Activated T-helper 17 cell treated with anti-CD3 and anti-CD28 coated beads, Interleukin-2, amount 50 U/mL, for 72 hours (primary cell): Measurements from ENCODE around the gene ZNF23. TPM values are rescaled to one million over a fixed set of nuclear protein-coding genes. Genes with fewer than 3 reads are reported as not detected.

Experiments used
- ATAC-seq: fragments of 150-1000 bp; cut with Tn5 transposase; replicated peaks from 2 replicates; pipeline ENCODE4 v1.10.0; 2021; ENCODE audit warnings: mild to moderate bottlenecking, moderate library complexity
- H3K27ac Mint-ChIP-seq: one replicate; pipeline ENCODE4 v1.8.0; 2022; ENCODE audit warnings: mixed read lengths
- H3K27me3 Mint-ChIP-seq: one replicate; pipeline ENCODE4 v1.8.0; 2022; ENCODE audit warnings: mixed read lengths
- H3K36me3 Mint-ChIP-seq: one replicate; pipeline ENCODE4 v1.8.0; 2022; ENCODE audit warnings: low read depth, mild to moderate bottlenecking, mixed read lengths
- H3K4me1 Mint-ChIP-seq: one replicate; pipeline ENCODE4 v1.8.0; 2022; ENCODE audit warnings: mixed read lengths
- H3K4me3 Mint-ChIP-seq: one replicate; pipeline ENCODE4 v1.8.0; 2022; ENCODE audit warnings: mild to moderate bottlenecking, mixed read lengths
- H3K9me3 Mint-ChIP-seq: one replicate; pipeline ENCODE4 v1.8.0; 2022; ENCODE audit warnings: mixed read lengths
- total RNA-seq, 2 donors: library from RNA; stranded (reverse); gene quantifications; one replicate each; pipeline ENCODE4 v1.2.3, GENCODE V29; 2022

Gene ZNF23
- total RNA-seq, 2 donors from 2014 or later = 6.8 to 9.3 TPM

DNA sequence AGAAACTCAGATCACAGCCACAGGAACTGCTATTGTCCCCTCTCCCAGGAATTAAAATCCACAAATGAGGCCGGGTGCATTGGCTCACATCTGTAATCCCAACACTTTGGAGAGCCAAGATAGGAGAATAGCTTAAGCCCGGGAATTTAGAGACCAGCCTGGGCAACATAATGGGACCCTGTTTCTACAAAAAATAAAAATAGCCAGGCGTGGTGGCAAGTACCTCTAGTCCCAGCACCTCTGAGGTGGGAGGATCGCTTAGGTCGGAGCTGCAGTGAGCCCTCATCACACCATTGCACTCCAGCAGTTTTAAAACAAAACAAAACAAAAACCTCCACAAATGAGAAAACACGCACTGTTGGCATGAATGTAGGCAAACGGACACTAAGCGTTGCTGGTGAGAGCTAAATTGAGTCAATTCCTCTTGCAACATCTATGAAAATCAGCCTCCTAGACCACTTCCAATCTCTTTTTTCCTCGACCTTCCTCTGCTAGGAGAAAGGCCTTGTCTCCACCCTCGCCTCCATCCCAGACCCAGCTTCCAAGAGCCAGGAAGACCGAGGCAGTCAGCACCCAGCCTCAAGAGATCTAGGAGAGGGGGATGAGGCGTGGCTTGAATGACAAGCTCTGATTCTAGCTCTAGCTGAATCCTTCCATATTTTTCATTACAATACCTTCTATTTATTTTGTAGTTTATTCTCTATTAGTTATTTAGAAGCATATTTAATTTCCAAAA, 35.0 kb downstream of the ZNF23 start:
- ATAC-seq = no peak
- no peak overlapping the region for H3K4me3 Mint-ChIP-seq
- H3K9me3 Mint-ChIP-seq = no peaks in the 10 kb centered on the region
- H3K27me3 Mint-ChIP-seq = peaks cover 38% of the 10 kb centered on the region
- no peaks in the 10 kb centered on the region for H3K4me1 Mint-ChIP-seq
- H3K27ac Mint-ChIP-seq = no peak overlapping the region
- no peaks in the 10 kb centered on the region for H3K36me3 Mint-ChIP-seq

GRCh38 chr16:71426069-71426879, 35.8 kb downstream of the ZNF23 start:
- Mint-ChIP-seq H3K27me3 (peaks cover 39% of the 10 kb centered on the region), H3K9me3 (no peaks in the 10 kb centered on the region), H3K4me1 (no peaks in the 10 kb centered on the region), H3K36me3 (no peaks in the 10 kb centered on the region), H3K27ac (no peak overlapping the region), H3K4me3 (no peak overlapping the region)
- ATAC-seq = peak; percentile 59

DNA sequence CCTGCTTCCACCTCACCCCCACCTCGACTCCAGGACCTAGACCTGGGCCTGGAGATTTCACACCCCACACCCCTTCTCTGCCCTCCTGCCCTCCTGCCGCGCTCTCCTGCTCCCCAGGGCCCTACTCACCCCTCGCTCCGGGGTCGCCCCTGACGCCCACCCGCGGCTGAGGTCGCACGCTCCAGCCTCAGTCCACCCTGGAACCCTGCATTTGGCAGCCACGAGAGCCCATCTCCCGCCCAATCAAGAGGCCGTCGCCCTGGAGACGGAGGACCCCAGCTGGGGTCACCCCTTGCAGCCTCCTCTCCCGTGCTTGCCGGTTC, 36.3 kb downstream of the ZNF23 start:
- H3K4me1 Mint-ChIP-seq = no peaks in the 10 kb centered on the region
- H3K4me3 Mint-ChIP-seq = no peak overlapping the region
- H3K9me3 Mint-ChIP-seq = no peaks in the 10 kb centered on the region
- ATAC-seq = no peak
- H3K36me3 Mint-ChIP-seq = no peaks in the 10 kb centered on the region
- peaks cover 41% of the 10 kb centered on the region for H3K27me3 Mint-ChIP-seq
- H3K27ac Mint-ChIP-seq = no peak overlapping the region

DNA sequence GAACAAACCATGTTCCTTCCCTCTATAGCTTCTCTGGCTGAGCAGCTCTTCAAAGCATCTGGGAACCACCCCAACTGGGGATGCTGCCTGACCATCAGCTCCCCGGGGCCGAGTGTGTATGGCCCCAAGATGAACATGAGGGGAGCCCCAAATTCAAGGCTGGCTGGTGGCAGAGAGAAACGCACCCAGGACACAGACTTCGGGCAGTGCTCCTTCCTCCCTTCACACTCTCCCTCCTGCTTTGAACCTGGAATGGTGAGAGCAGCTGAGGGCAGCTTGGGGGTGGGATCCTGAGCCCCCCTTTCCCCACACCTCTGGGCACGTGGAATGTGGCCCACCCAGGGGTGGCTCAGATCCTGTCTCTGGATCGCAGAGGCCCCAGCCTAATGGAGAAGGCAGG, 37.4 kb downstream of the ZNF23 start:
- Mint-ChIP-seq H3K4me1 (no peaks in the 10 kb centered on the region), H3K36me3 (no peaks in the 10 kb centered on the region), H3K27me3 (peaks cover 35% of the 10 kb centered on the region), H3K4me3 (no peak overlapping the region), H3K27ac (no peak overlapping the region), H3K9me3 (no peaks in the 10 kb centered on the region)
- ATAC-seq = no peak

GRCh38 chr16:71423865-71424264, 38.2 kb downstream of the ZNF23 start:
- no peak overlapping the region for H3K4me3 Mint-ChIP-seq
- H3K27me3 Mint-ChIP-seq = peaks cover 33% of the 10 kb centered on the region
- no peaks in the 10 kb centered on the region for H3K4me1 Mint-ChIP-seq
- H3K9me3 Mint-ChIP-seq = no peaks in the 10 kb centered on the region
- H3K27ac Mint-ChIP-seq = no peak overlapping the region
- ATAC-seq = no peak
- no peaks in the 10 kb centered on the region for H3K36me3 Mint-ChIP-seq

GRCh38 chr16:71423016-71423415, 39.0 kb downstream of the ZNF23 start:
- no peaks in the 10 kb centered on the region for H3K9me3 Mint-ChIP-seq

GRCh38 chr16:71421911-71422310, 40.1 kb downstream of the ZNF23 start:
- peak; percentile 69 for ATAC-seq
- Mint-ChIP-seq H3K27ac (no peak overlapping the region), H3K4me1 (no peaks in the 10 kb centered on the region), H3K27me3 (peaks cover 38% of the 10 kb centered on the region), H3K9me3 (no peaks in the 10 kb centered on the region), H3K36me3 (no peaks in the 10 kb centered on the region), H3K4me3 (no peak overlapping the region)

More at GRCh38 chr16:71423016-71423415, 39.0 kb downstream of the ZNF23 start:
- Mint-ChIP-seq H3K27me3 (peaks cover 37% of the 10 kb centered on the region), H3K4me3 (no peak overlapping the region), H3K4me1 (no peaks in the 10 kb centered on the region), H3K27ac (no peak overlapping the region), H3K36me3 (no peaks in the 10 kb centered on the region)
- no peak for ATAC-seq

DNA sequence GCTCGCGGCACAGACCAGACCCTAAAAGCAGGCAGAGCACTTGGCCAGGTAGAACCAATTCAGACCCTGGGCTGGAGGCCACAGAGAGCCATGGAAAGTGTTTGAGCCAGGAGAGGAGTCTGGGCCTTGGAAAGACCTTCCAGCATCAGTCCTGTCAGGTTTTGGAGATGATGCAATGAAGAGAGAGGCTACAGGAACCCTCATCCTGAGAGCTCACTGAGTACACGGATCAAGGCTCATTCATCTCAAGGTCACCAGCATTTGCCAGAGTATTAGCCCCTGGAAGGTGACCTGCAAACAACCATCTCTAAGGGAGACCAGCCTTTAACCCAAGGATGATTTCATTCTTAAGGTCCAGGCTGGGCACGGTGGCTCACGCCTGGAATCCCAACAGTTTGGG, 48.0 kb downstream of the ZNF23 start:
- no peaks in the 10 kb centered on the region for H3K36me3 Mint-ChIP-seq
- ATAC-seq = no peak
- no peaks in the 10 kb centered on the region for H3K9me3 Mint-ChIP-seq
- H3K4me1 Mint-ChIP-seq = no peaks in the 10 kb centered on the region
- no peak overlapping the region for H3K27ac Mint-ChIP-seq
- H3K27me3 Mint-ChIP-seq = peaks cover 31% of the 10 kb centered on the region
- no peak overlapping the region for H3K4me3 Mint-ChIP-seq

DNA sequence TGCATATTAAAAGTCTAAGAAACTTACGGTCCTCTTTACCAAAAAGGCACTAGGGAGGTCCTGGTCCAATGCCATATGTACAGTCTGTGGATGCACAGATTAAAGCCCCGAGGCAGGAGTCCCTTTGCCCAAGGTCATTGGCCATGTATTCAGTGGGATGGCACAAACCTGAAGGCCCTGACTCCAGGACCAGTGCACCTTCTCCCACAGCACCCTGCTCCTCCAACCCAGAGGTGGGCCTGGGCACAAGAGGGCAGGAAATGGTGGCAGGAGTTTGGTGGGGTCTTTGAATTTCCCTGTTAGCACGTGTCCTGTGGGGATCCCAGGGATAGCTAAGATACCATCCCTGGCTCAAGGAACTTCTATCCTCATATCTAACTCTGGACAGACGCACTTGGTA, 48.7 kb downstream of the ZNF23 start:
- H3K9me3 Mint-ChIP-seq = no peaks in the 10 kb centered on the region
- H3K27ac Mint-ChIP-seq = no peak overlapping the region
- H3K4me1 Mint-ChIP-seq = no peaks in the 10 kb centered on the region
- ATAC-seq = no peak
- H3K36me3 Mint-ChIP-seq = no peaks in the 10 kb centered on the region
- H3K4me3 Mint-ChIP-seq = no peak overlapping the region
- H3K27me3 Mint-ChIP-seq = peaks cover 29% of the 10 kb centered on the region

DNA sequence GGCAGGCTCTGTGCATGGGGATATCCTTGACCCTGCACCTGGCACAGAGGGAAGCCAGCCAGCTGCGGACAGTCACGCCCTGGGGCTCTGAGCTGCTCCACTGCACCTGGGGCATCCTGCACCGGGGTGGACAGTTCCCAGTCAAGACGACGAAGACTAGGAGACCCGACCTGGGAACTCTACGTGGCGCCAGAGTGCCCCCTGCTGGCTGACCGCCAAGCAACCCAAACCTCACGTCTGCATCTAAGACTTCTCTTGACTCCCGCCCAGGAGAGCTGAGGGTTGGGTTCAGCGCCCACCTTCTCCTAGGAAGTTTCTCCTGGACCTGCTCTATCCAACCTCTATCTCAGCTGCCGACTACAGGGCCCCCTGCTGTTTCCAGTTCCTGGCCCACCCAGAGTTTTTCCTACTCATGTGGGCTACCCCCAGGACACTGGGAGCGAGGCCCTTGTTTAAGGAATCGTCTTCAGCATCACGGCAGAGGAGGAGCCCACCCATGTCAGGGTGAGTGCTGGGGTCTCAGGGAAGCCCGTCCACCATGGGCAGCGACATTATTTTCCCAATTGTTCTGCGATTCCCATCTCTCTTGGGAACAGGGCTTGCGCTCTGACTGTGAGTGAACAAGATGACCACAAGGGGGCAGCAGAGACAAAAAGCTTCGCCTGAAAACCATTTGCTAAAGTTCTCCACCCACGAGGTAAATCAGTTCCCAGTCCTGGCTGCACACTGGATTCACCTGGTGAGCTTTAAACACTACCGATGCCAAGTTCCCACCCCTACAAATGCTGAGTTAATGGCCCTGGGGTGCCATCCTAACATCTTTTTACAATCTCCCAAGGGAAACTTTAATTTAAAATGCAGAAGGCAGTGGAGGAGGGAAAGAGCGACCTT, 49.5 kb downstream of the ZNF23 start:
- Mint-ChIP-seq H3K27ac (no peak overlapping the region), H3K27me3 (peaks cover 31% of the 10 kb centered on the region), H3K4me3 (no peak overlapping the region), H3K4me1 (no peaks in the 10 kb centered on the region), H3K36me3 (no peaks in the 10 kb centered on the region), H3K9me3 (no peaks in the 10 kb centered on the region)
- ATAC-seq = peak; percentile 82

DNA sequence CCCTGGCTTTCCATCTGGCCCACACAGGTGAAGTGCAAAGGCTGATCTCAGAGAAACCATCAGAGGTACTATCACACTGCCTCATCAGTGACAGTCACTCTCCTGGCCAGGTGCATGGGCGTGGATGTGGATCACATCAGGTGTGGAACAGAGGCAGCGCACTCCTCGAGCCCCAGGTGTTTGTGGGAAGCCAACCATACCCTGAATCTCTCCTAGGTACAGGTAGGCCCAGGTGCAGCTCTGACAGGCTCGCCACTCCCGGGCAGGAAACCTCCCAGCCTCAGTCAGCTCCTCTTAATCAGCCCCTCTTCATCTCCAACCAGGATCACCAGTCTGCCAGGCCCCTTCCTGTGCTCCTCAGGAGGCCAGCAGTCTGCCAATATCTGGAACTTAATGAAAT, 51.9 kb downstream of the ZNF23 start:
- Mint-ChIP-seq H3K4me1 (no peaks in the 10 kb centered on the region), H3K4me3 (no peak overlapping the region), H3K27ac (no peak overlapping the region), H3K27me3 (peaks cover 14% of the 10 kb centered on the region), H3K36me3 (no peaks in the 10 kb centered on the region), H3K9me3 (no peaks in the 10 kb centered on the region)
- no peak for ATAC-seq

DNA sequence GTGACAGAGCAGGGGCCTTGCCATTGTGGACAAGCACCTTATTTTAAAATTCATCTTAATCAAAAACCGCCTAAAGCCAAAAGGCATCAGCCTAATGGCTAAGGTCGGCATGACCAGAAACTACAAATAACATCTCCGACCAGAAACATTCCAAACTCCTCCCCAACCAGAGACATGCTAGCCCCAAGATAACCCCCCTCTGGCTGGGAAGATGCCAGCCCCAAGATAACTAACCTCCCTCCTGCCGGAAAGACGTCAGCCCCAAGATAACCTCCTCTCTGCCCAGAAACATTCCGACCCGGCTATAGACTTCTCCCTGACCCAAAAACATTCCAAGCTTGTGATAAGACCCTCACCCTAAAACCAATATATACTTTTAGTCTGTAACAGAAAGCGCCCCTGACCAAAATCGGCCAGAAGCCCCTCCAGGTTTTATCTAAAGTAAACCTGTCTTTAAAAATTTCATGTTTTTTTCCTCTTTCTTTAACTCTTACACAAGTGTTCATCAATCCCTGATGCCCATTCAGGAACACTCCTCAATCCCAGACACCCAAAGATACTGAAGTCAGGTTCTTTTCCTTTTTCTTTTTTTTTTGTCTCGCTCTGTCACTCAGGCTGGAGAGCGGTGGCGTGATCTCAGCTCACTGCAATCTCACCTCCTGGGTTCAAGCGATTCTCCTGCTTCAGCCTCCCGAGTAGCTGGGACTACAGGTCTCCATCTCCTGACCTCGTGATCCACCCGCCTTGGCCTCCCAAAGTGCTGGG, 52.9 kb downstream of the ZNF23 start:
- Mint-ChIP-seq H3K27me3 (peaks cover 21% of the 10 kb centered on the region), H3K9me3 (no peaks in the 10 kb centered on the region), H3K36me3 (no peaks in the 10 kb centered on the region), H3K4me1 (no peaks in the 10 kb centered on the region), H3K27ac (peak overlapping the region; percentile 3), H3K4me3 (no peak overlapping the region)
- no peak for ATAC-seq

GRCh38 chr16:71408536-71408935, 53.5 kb downstream of the ZNF23 start:
- Mint-ChIP-seq H3K36me3 (no peaks in the 10 kb centered on the region), H3K27me3 (peaks cover 23% of the 10 kb centered on the region), H3K4me3 (no peak overlapping the region), H3K9me3 (no peaks in the 10 kb centered on the region), H3K4me1 (no peaks in the 10 kb centered on the region), H3K27ac (peak overlapping the region; percentile 3)
- ATAC-seq = no peak

- no peak for ATAC-seq
- Mint-ChIP-seq H3K27me3 (peaks cover 23% of the 10 kb centered on the region), H3K9me3 (no peaks in the 10 kb centered on the region)
These were observed 54.3 kb downstream of the ZNF23 start for GRCh38 chr16:71407731-71408130.

More at GRCh38 chr16:71407731-71408130, 54.3 kb downstream of the ZNF23 start:
- Mint-ChIP-seq H3K36me3 (no peaks in the 10 kb centered on the region), H3K4me1 (no peaks in the 10 kb centered on the region), H3K27ac (no peak overlapping the region), H3K4me3 (no peak overlapping the region)
